HG02763 (cell line): ENCODE results near the gene LACTBL1.

ENCODE experiments used
- ATAC-seq: cut with Tn5 transposase; IDR thresholded peaks from one replicate; pipeline ENCODE4 v1.9.1; 2021; ENCODE audit warnings: mild to moderate bottlenecking, moderate library complexity; ENCODE audit not compliant: unreplicated experiment

The LACTBL1 gene

DNA sequence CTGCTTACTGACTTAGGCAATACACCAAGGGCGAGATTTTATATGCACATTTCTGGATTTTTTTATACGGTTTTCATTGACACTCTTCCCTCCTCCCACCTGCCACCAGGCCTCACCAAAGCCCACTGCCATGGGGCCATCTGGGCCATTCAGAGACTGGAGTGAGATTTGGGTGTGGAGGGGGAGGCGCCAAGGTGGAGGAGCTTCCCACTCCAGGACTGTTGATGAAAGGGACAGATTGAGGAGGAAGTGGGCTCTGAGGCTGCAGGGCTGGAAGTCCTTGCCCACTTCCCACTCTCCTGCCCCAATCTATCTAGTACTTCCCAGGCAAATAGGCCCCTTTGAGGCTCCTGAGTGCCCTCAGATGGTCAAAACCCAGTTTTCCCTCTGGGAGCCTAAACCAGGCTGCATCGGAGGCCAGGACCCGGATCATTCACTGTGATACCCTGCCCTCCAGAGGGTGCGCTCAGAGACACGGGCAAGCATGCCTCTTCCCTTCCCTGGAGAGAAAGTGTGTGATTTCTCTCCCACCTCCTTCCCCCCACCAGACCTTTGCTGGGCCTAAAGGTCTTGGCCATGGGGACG is 57.9 kb downstream of the LACTBL1 start:
- no peak for ATAC-seq

DNA sequence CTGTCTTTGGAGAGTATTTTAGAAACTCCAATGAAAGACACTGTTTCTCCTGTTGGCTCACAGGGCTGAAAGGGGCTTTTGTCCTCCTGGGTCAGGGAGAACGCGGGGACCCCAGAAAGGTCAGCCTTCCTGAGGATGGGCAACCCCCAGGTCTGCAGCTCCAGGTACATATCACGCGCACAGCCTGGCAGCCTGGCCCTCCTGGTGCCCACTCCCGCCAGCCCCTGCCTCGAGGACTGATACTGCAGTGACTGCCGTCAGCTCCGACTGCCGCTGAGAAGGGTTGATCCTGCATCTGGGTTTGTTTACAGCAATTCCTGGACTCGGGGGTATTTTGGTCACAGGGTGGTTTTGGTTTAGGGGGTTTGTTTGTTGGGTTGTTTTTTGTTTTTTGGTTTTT is 58.5 kb downstream of the LACTBL1 start:
- no peak for ATAC-seq

DNA sequence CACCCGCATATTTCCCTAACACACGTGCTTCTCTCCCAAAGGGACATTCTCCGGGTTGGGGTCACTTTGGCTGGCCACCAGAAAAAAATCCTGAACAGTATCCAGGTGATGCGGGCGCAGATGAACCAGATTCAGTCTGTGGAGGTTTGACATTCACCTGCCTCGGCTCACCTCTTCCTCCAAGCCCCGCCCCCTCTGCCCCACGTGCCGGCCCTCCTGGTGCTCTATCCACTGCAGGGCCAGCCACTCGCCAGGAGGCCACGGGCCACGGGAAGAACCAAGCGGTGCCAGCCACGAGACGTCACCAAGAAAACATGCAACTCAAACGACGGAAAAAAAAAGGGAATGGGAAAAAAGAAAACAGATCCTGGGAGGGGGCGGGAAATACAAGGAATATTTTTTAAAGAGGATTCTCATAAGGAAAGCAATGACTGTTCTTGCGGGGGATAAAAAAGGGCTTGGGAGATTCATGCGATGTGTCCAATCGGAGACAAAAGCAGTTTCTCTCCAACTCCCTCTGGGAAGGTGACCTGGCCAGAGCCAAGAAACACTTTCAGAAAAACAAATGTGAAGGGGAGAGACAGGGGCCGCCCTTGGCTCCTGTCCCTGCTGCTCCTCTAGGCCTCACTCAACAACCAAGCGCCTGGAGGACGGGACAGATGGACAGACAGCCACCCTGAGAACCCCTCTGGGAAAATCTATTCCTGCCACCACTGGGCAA is 59.1 kb downstream of the LACTBL1 start:
- ATAC-seq, result no peak

GRCh38 chr1:22912311-22912710 is 60.4 kb downstream of the LACTBL1 start:
- no peak for ATAC-seq

- no peak for ATAC-seq
These were observed 61.5 kb downstream of the LACTBL1 start for GRCh38 chr1:22910986-22911651.

GRCh38 chr1:22910286-22910685 is 62.4 kb downstream of the LACTBL1 start:
- no peak for ATAC-seq

DNA sequence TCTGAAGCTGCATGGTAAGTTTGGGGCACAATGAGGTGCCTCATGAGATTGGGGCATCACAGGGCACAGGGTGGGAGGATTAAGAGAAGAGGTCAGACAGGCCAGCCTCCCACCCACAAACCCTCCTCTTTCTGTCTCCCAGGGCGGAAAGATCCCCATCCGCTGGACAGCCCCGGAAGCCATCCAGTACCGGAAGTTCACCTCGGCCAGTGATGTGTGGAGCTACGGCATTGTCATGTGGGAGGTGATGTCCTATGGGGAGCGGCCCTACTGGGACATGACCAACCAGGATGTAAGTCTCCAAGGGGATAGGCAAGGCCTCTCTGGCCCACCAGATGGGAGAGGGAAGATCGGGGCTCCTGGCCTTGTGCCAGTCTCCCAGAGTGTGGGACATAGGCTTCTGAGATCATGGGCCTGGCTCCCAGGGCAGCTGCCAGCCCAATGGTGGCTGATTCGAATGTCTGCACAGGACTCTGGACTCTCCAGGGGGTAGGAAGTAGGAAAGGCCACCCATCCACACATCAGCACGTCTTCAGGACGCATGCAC is 63.7 kb downstream of the LACTBL1 start:
- no peak for ATAC-seq

DNA sequence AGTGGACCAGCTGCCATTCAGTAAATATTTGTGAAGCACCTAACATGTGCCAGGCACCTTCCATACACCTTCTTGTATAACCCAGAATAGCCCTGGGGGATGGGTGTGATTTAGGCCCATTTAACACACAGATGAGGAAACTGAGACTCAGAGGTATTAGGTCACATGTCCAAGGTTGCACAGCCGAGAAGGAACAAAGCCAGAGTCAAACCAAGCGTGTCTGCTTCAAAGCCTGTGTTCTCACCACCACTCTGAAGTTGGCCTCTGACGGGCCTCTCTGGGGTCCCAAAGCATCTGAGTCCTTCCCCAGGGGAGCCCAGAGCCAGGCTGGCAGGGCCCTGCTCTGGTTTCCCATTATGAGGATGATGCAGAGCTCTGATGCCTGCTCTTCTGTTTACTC is 65.1 kb downstream of the LACTBL1 start:
- ATAC-seq, result no peak

GRCh38 chr1:22906968-22907367 is 65.7 kb downstream of the LACTBL1 start:
- no peak for ATAC-seq

- ATAC-seq, result no peak
These were observed 69.6 kb downstream of the LACTBL1 start for GRCh38 chr1:22903113-22903512.
